Activated T-cell treated with anti-CD3 and anti-CD28 coated beads for 4 hours (primary cell): ENCODE data around the gene PAWR.
"Not testable (repeated sequence)": the region's sequence is repeated elsewhere in the genome, so short reads cannot be mapped to it uniquely, and the experiment has no call there.

ENCODE experiments used
- DNase-seq: peaks from one replicate; pipeline ENCODE4 v3.0.0-alpha.2; 2020

The PAWR gene

DNA sequence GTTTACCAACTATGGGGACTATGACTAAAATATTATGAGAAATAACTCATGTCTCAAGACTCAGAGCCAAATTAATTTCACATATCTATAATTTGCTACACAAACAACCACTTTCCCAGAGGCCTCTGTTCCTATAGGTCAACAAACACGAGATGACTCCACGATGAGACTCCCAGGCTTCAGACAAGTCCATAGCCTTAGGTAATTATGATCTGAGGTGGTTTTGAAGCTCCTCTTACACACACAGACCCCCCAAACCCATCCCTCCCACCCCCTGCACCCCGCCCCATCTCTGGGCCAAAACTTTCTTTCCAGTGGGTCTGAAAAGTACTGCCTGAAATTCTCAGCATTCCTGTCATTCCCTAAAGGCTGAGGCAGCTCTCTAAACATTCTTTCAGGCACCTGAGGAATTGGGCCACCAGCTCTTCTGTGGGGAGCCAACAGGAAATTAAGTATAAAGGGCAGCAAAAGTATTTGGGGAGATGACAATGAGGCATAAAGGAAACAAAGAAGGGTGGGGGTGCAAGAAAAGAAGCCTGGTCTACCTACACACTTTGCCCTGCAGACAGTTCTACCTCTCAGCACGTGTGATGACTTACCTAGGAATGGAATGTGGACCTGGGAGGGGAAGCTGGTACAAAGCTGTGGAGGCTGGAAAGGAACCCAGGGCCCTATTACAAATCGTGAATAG, 143.6 kb downstream of the PAWR start:
- no peak for DNase-seq

DNA sequence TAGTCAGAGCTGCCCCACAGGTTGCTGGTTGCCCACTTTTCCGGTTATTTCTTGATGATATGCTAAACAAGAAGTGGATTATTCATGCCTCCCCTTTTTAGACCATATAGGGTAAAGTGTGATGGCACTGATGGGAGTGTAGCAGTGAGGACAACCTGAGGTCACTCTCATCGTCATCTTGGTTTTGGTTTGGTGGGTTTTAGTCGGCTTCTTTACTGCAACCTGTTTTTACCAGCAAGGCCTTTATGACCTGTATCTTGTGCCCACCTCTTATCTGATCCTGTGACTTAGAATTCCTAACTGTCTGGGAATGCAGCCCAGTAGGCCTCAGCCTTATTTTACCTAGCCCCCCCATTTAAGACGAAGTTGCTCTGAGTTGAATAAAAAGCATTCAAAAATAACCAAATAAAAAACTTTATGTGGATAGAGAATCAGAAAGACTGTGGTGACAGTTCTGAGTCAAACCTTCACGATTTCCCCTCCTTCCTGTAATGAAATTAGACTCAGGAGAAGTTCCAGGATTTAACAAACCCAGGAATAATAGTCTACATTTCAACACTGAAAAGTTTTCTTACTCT, 144.2 kb downstream of the PAWR start:
- DNase-seq, result no peak

DNA sequence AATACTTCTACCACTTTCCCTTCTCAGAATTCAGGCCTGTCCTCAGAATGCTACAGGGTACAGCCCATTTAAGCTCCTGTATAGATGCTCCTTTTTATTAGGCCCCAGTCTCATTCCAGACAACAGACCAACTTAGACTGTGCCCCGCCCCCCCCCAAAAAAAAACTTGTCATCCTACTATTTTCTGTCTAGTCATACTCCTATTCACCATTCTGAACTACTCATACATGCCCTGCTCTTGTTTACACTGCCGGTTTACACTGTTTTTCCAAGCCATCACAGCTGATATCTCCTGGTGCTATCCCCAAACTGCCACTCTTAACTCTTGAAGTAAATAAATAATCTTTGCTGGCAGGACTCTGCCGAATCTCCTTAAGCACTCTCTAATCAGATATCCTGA, 146.3 kb downstream of the PAWR start:
- DNase-seq, result not testable (repeated sequence)

DNA sequence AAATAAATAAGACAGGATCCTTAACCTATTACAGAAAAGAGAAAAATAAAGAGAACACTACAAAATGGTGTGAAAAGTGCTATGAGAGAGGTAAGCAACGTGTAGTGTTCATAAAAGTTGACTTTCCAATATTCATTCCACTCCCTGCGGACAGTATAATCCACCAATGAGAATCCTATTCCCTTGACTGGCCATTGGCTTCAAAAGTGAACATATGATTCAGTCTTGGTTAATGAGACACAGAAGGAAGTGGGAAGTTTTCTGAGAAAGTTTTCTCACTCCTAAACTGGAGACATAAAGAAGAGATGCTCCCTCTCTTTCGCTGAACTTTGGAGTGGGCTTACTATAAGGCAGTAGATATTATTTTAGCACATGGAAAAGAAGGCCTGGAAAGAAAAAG, 153.1 kb downstream of the PAWR start:
- DNase-seq, result no peak

DNA sequence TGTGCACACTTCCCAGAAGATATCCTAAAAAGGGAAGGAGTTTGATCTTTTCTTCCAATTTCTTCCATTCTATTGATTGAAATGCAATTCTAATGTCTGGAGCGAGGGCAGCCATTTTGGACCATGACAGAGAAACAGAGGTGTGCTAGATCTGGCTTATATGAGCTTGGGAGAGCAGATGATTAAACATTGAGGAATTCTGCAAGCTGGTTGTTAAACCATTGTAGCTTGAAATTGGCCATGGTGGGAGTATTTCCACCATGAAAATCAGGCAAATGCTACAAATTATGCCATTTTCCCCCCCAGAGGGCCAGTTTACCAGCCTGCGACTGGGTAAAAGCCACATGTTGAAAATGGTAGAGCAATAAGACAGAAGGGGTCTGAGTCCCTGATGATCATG, 155.0 kb downstream of the PAWR start:
- no peak for DNase-seq
